ENCODE results near the gene ZXDA. TPM values are rescaled to one million over a fixed set of nuclear protein-coding genes. Genes with fewer than 3 reads are reported as not detected.

ZXDA gene
- total RNA-seq, 1 donor from 2014 or later: not detected

DNA sequence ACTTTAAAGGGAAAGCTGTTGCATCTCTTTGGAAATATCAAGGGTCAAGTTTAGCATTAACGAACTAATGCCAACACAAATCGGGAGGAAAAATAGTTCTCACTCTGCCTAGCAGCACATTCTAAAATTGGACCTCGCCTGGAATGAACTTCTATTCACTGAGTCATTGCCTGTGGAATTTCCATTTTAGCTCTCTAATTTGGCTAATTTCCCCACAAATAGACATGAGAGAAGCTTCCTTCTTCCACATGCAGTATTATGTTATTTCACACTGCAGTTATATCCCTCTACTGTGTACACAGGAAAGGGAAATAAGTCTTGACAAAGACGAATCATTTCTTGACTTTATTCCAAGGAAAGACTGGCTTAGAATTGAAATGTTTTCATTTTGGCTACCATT is 9.3 kb downstream of the ZXDA start:
- no peaks in the 10 kb centered on the region for H3K36me3 Mint-ChIP-seq (ENCODE audit: low read depth)
- DNase-seq (ENCODE audit: low spot score): no peak
- peaks cover 37% of the 10 kb centered on the region for H3K9me3 Mint-ChIP-seq (ENCODE audit: low read depth)
- H3K4me1 Mint-ChIP-seq (ENCODE audit: low read depth): no peaks in the 10 kb centered on the region
- no peaks in the 10 kb centered on the region for H3K27me3 Mint-ChIP-seq (ENCODE audit: low read depth)
- H3K27ac Mint-ChIP-seq (ENCODE audit: unreplicated experiment): no peak overlapping the region
- TF ChIP-seq CTCF (IDR thresholded peaks at IDR 0.05): no peak
- H3K4me3 Mint-ChIP-seq (ENCODE audit: unreplicated experiment): no peak overlapping the region

GRCh38 chrX:57899906-57900305 is 10.4 kb downstream of the ZXDA start:
- no peaks in the 10 kb centered on the region for H3K4me1 Mint-ChIP-seq (ENCODE audit: low read depth)
- H3K27me3 Mint-ChIP-seq (ENCODE audit: low read depth): no peaks in the 10 kb centered on the region
- H3K27ac Mint-ChIP-seq (ENCODE audit: unreplicated experiment): no peak overlapping the region
- no peak for TF ChIP-seq CTCF (IDR thresholded peaks at IDR 0.05)
- no peak overlapping the region for H3K4me3 Mint-ChIP-seq (ENCODE audit: unreplicated experiment)
- no peak for DNase-seq (ENCODE audit: low spot score)
- peaks cover 39% of the 10 kb centered on the region for H3K9me3 Mint-ChIP-seq (ENCODE audit: low read depth)
- no peaks in the 10 kb centered on the region for H3K36me3 Mint-ChIP-seq (ENCODE audit: low read depth)

DNA sequence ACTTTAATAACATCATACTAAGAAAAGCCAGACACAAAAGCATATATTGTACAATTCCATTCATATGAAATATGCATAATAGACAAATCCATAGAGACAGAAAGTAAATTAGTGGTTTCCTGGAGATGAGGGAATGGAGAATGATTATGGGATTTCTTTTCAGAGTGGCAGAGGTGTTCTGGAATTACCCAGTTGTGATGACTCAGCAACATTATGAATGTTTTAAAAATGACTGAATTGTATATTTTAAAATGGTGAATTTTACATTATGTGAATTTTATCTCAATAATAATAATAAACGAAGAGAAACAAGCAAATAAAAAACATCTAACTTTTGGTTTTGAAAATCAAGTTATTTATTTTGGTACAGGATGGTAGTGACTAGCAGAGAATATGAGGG is 11.2 kb downstream of the ZXDA start:
- Mint-ChIP-seq H3K27me3 (ENCODE audit: low read depth) (no peaks in the 10 kb centered on the region), H3K4me1 (ENCODE audit: low read depth) (no peaks in the 10 kb centered on the region), H3K4me3 (ENCODE audit: unreplicated experiment) (no peak overlapping the region), H3K36me3 (ENCODE audit: low read depth) (no peaks in the 10 kb centered on the region), H3K27ac (ENCODE audit: unreplicated experiment) (no peak overlapping the region), H3K9me3 (ENCODE audit: low read depth) (peaks cover 46% of the 10 kb centered on the region)
- no peak for DNase-seq (ENCODE audit: low spot score)
- TF ChIP-seq CTCF (IDR thresholded peaks at IDR 0.05): no peak

DNA sequence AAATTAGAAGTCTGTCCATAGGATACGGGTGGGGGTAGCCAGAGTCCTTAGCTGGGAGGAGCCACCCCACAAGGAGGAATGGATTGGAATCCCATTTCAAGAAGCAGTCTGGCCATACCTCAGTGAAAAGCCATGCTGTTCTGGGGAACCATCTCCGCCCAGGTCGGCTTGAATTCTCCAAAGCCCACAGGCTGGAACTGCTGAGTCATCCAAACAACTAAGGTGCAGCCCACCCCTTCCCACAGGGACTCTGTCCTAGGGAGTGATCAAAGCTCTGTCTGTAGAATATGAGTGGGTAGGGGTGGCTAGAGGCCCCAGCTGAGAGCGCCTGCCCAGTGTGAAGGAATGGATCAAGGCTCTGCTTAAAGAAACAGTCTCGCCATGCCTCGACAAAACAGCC is 38.8 kb downstream of the ZXDA start:
- Mint-ChIP-seq H3K27me3 (ENCODE audit: low read depth) (no peaks in the 10 kb centered on the region), H3K4me3 (ENCODE audit: unreplicated experiment) (no peak overlapping the region), H3K36me3 (ENCODE audit: low read depth) (no peaks in the 10 kb centered on the region), H3K4me1 (ENCODE audit: low read depth) (no peaks in the 10 kb centered on the region), H3K9me3 (ENCODE audit: low read depth) (peaks cover 60% of the 10 kb centered on the region), H3K27ac (ENCODE audit: unreplicated experiment) (no peak overlapping the region)
- DNase-seq (ENCODE audit: low spot score): no peak
- no peak for TF ChIP-seq CTCF (IDR thresholded peaks at IDR 0.05)

Other genes with a start within 250 kb of the ZXDA start
- not detected in 3 replicates for gene NLRP2B, start 230.2 kb downstream of the ZXDA start, total RNA-seq

Data from chondrocyte (in vitro differentiated cells).